NCI-H1694 (cell line): Measurements from ENCODE around the gene FBRSL1.
A peak's percentile ranks its signal among the peaks of the same experiment; 100 is the strongest.
"Not testable (repeated sequence)": the region's sequence is repeated elsewhere in the genome, so short reads cannot be mapped to it uniquely, and the experiment has no call there.

Experiments
- DNase-seq: peaks from one replicate; lab custom pipeline; 2025; lab: John Stamatoyannopoulos, UW

FBRSL1 gene

DNA sequence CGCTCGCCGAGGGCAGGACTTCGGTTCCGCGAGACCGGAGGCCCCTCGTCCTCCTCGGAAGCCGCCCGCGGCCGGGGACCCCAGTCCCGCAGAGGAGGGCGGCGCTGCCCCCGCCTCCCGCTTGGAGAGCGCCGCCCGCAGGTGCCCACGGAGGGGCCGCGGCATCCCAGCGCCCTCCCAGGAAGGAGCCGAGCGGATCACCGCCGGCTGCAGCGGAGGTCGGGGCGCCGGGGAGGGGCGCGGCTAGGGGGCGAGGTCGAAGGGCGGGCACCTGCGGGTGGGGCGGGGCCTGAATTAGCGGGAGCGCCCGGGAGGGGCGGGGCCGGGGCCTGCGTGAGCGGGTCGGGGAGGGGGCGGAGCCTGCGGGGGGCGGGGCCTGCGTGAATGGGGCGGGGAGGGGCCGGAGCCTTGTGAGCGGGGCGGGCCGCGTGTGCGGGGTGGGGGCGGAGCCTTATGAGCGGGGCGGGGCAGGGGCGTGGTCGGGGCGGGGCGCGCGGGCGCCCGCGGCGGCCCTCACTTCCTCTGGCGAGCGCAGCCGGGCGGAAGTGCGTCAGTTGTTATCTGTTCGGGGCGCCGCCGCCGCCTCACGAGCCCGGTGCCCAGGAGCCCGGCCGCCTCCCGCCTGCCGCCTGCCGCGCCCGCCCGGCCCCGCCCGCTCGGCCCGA is at the start of gene FBRSL1:
Gene FBRSL1, plus strand, starts transcription at position 550 of the 665 bp plus-strand sequence.
- peak; percentile 42 for DNase-seq

DNA sequence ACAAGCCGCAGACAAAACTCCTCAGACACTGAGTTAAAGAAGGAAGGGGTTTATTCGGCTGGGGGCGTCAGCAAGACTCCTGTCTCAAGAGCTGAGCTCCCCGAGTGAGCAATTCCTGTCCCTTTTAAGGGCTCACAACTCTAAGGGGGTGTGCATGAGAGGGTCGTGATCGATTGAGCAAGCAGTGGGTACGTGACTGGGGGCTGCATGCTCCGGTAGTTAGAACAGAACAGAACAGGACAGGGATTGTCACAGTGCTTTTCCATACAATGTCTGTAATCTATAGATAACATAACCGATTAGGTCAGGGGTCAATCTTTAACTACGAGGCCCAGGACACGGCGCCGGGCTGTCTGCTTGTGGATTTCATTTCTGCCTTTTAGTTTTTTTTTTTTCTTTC is 49.5 kb upstream of the FBRSL1 start:
- DNase-seq: not testable (repeated sequence)

DNA sequence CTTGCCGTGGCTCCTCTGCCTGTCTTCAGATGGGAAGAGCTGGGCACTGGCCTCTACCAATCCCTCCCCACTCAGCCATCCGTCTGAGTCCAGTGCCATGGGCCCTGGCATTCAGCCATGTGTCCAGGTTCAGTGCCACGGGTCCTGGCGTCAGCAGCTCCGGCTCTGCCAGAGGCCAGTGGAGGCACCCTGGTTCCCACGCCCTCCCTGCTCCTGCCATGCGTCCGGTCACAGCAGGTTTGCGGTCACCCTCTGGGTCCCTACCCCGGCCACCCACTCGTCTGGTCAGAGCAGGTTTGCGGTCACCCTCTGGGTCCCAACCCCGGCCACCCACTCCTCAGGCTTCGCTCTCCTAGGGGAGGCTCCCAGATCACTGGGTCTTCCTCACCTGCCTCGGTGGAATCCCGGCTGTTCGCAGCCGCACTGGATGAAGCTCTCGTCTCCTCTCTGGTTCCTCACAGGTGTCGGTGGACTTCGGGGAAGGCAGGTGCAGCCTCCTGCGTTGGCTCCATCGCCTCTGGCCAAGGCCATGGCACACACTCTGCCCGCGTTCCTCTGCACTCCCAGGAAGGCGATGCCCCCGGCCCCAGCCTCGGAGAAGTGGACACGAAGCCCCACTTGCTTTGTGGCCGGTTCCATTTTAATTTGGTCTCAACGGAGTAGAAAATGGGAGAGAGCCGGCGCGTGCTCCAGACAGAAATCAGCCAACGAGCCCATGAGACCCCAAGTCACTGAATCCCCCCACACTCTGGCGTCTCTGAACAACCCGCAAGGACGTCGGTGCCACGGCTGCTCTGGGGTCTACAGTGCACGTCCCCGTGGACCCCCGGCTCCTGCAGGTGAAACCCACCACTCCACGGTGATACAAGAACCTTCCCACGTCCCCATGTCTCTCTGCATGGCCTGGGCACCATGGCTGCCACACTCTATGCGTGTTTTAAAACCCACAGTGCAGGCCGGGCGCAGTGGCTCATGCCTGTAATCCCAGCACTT is 47.8 kb upstream of the FBRSL1 start:
- DNase-seq: no peak

DNA sequence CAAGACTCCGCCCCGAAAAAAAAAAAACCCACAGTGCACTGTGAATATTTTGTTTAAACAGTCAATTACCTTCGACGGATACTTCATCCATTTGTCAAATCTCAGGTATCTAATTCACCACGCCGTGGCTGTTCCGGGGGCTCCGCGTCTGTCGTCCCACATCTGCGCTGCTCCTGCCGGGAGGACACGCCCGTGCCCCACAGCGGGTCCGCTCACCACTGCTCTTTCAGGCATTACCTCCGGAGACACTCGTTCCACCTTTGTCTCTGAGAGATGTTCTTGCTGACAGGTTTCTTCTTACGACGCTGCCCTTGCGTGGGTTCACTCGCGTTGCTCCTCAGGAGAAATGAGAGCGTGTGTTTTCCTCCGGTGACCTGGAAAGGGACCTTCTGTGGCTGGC is 46.9 kb upstream of the FBRSL1 start:
- no peak for DNase-seq

DNA sequence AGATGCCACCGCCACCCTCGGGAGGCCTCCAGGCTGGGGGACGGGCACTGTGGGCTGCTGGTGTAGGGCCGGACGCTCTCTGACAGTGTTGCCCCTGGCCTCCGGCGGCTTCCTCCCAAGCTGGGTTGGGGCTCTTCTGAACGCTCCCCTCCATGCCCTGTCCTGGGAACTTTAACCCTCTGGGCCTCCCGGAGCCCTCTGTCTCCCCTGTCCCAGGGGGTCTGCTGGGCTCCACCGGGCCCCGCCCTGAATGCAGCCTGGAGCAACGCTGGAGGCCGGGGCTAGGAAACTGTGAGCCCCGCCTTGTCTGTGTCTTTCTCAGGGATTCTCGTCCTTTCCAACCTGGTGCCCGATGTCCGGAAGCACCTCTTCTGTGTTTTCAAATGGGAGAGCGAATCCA is 45.7 kb upstream of the FBRSL1 start:
- DNase-seq: no peak

DNA sequence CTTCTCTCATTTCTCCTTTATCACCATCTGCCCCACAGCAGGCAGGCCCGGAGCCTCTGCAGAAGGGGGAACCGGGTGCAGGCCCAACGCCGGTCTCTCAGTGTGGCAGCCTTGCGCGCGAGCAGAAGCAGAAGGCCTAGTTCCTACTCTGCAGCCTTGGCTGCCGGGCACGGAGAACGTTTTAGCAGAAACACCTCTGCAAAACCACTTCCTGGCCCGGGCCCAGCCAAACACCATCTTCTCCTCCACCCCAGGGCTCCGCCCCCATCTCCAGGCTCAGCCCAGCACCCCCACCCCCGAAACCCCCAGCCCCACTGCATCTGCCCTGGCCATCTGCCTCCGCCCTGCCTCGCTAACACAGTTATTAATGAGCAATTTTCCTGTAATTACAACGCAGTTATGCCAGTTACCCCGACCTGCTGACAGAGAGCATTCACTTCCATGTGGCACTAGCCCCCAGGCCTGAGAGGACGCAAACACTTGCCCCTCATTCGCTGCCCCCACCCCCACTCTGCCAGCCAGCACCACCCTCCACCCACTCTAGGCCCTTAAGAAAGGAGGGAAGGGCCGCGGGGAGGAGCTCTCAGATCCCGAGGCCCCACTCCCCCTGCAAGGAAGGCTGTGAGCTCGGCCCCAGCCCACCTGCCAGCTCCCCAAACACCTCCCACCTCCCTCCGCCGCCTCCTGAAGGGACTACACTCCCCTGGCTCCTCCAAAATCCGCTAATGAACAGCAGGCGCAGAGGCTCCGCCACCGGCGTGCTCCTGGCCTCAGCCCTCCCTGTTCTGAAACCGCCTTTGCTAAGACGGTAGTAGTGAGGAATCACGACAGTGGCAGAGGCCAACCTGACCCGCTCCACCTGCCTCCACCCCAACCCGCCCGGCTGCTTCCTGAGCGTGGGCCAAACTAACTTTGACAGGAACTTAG is 44.7 kb upstream of the FBRSL1 start:
- DNase-seq: peak; percentile 69

DNA sequence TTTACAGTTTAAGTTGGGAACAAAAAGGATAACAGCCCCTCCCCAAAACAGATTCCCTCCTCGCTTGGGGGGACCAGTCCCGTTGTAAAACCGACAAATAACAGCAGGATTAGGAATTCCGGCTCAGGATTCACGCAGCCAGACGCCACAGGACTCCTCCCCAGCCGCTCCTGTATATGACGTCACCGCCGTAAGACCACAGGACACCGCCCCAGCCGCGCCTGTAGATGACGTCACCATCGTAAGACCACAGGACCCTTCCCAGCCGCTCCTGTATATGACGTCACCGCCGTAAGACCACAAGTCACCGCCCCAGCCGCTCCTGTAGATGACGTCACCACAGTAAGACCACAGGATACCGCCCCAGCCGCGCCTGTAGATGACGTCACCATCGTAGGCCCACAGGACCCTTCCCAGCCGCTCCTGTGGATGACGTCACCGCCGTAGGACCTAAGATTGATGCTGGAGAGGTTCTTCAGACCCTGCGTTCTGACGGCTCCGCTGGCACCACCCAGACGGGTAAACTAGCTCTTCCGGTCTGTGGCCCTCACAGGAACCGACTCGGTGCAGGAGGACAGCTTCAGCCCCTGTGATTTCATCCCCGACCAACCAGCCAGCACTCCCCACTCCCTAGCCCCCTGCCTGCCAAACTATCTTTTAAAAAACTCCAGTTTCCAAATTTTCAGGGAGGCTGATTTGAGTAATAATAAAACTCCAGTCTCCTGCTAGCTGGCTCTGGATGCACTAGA is 43.9 kb upstream of the FBRSL1 start:
- DNase-seq: peak; percentile 75

DNA sequence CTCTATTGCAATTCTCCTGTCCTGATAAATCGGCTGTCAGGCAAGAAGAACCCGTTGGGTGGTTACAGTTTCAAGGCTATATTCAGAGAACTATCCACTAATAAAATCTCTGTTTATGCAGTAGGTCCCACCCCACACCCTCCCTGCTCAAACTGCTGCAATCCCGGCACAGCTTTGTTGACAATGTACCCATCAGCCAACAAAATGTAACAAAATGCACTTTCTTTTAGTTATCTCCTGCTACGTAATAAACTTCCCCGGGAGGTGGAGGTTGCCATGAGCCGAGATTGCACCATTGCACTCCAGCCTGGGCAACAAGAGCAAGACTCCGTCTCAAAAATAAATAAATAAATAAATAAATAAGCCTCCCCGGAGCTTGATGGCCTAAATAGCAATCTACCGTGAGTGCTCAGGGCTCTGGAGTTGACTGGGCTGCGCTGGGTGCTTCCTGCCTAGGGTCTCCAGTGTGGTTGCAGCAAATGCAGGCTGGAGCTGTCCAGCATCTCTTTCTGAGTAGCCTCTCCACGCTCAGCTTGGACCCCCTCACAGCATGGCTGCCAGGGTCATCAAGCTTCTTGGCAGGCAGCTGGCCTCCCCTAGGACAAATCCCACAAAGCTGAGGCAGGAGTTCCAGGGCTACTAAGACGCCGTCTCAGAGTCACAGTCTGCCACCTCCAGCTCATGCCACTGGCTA is 43.2 kb upstream of the FBRSL1 start:
- no peak for DNase-seq

DNA sequence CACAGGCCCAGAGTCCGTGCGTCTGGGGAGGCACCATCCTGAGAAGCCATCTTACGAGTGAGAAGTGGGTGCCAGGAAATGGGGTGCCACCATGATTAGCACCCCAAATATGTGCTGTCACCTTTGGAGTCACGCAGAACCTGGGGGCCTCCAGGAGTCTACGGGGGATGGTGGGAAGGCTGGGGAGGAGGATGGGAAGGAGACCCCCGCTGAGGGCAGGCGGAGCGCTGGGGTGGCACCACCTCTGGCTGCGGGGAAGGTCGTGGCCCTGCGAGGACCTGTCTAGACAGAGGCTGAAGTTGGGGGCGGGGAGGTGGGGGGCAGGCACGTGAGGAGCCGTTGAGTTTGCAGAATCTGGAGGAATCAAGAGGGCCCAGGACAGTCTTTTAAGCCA is 42.6 kb upstream of the FBRSL1 start:
- no peak for DNase-seq

DNA sequence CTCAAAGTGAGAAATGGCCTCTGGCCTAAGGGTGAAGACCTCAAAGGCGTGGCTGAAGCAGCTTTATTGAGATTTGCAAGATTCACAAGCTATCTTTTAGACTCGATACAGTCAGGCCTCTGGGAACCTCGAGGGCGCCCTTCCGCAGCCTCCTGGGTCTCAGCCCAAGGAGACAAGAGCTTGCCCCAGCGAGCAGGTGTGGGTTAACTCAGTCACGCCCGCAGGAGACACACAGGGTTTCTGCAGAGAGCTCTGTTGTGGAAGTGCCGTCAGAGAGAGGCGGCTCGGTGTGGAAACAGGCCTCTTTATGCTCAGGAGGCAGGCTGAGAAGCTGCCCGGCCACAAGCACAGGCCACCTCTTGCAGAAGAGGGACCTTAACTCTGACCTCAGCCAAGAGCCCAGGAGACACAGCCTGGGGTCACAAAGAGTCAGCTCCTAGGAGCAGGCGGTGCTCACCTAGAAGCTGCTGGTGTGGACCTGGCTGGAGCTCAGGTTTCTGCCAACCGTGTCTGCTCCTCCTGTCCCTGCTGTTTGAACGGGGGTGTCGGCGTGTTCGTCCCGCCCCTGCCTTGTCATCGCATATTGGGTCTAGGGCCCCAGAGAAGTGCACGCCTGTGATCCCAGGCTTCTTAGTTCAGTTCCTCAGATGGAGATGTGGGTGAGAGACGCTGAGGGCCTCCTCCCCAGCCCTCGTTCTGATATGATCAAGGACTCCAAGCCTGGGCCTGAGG is 42.1 kb upstream of the FBRSL1 start:
- no peak for DNase-seq

DNA sequence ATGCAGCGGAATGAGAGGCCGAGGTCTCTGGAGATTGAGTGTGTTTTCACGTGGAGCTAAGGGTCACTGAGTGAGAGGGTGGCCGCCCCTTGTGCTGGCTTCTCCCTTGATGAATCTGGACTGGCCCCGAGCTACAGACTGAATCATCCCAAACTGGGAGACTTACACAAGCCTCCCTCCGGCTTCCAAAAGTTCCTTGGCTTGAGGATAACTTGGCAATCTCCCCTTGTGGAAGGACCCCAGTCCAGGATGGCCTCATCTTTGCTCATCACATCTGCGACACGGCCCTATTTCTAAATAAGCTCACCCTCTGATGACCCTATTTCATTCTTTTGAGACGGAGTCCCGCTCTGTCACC is 41.5 kb upstream of the FBRSL1 start:
- no peak for DNase-seq

DNA sequence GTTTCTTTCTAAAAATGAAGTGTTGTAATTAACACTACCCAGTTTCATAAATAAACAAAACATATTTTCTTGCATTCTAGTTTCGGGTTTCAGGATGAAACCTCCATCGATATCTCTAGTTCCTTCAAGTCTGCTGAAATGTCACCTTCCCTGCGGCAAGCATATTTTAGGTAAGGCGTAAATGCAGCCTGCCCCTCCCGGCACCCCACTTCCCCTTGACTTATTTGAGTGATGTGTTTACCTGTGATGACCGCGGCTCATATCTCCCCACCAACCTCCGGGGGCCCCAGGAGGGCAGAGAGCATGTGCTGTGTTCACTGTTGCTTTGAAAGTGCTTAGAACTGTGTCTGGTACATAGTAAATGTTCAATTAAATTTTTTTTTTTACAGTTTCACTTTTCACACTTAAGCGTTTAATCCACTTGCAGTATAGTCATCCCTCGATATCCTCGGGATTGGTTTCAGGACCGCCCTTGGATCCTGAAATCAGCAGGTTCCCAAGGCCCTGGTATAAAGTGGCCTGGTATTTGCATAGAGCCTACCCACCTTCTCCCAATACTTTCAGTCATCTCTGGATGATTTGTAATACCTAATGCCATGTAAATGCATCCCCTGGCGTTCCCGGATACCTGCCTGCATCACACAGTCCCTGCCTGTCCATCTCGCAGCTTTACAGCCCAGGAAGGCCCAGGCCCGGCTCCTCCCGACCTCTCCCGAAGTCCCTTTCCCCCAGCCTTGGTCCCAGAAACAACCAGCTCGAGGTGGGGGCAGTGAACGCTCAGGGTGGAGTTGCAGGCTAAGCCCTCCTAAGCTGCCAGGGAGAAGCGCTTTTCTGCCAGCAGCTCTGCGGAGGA is 40.2 kb upstream of the FBRSL1 start:
- DNase-seq: no peak

DNA sequence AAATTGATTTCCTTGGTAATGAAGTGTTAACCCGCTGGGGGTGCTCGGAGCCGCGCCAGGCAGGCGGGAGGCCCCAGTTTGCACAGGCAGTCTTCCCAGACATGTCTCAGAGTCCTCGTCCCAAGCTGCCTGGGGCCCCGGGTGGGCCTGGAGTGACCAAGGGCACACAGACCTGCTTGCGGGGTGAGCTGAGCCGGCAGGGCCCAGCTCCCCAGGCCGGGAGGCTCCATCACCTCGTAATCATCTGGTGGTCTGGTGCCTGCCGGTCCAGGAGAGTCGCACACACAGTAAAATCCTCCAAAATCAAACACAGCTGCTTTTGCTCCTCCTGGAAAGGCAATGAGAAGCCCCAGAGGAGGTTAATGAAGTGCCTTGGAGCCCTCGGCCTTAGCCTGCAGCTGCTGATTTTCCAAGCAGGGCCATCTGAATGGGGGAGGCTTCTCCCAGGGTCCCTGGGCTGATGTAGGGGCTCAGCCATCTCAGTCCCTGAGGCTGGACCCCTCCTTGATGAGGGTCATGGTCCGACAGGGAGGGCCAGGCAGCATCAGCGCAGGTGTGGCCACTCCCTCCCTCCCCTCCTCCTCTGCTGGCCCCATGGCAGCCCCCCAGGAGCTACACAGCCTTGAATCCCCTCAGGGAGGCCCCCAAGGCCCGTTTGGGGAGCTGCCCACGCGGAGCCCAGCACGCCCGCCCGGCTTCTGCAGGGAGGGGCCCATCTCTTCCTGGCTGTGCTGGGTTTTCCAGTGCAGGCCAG is 39.4 kb upstream of the FBRSL1 start:
- DNase-seq: no peak

DNA sequence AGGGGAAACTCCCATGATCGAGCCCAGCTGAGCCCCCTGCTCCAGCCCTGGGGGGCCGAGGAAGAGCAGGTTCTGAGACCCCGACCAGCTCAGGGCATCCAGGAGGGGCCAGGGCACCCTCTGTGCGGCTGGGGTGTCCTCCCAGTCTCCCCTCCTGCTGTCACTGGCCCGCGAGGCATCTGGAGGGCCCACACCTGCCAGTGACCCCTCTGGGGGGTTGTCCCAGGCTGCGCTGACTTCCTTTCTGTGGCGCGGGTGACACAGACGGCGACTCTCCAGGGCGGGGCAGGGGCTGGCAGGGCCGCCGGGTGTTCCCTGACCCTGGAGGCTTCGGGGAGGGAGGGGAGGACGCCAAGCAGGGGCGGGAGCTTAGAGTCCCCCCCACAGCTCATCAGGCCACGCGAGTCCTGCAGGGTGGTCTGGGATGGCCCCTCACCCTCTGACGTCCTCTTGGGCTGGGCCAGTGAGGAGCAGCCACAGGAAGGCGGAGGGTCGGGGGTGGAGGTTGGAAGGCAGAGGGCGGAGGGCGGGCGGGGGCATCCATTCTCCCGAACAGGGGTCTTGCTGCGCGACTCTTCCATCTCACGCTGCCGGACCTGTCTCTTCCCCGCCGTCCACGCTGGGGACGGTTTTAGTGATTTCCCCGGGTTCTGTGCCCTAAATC is 38.6 kb upstream of the FBRSL1 start:
- no peak for DNase-seq

DNA sequence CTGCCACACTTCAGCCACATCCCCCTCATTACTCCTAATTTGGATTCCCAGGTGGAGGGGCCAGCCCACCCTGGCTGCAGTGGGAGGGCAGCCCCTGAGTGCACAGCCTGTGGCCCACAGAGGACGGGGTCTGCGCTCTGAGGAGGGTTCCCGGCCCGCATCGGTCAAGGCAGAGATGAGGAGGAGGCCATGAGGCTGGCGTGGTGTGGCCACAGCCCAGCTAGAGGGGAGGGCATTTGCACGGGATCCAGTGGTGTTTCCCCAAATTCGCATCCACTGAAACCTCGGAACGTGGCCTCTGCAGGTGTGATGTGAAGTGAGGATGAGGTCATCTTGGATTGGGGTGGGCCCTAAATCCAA is 38.1 kb upstream of the FBRSL1 start:
- DNase-seq: no peak

DNA sequence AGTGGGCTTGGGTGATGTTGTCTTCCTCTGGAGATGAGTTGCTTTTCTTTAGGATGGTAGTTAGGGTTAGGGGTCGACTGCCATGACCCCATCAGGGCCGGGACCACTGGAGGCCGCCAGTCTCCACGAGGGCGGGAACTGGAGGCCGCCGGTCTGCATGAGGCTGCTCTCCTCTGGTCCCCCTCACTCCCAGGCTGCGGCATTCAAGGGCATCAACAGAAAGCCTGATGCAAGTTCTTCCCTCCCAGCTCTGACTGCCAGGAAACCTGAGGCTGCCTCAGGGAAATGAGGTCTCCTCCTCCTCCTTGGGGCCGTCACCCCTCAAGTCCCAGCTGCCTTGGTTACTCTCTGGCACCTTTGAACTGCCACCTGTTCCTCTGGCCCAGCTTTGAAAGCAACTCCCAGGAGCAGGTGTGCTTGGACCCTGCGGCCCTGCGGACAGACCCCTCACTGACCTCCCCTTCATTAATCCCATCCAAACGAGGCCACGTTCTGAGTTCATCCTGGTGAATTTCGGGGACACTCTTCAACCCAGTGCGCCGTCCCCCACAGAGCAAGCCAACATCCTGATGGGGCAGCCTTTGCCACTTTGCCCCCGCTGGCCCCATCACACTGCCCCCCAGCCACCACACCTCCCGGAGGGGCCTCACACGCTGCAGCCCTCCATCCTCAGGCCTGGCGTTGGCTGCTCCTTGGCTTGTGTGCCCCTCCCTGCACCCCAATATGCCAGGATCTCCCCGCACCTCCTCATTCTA is 37.2 kb upstream of the FBRSL1 start:
- DNase-seq: no peak
